ENCODE data around the gene FSTL5.
A peak's percentile ranks its signal among the peaks of the same experiment; 100 is the strongest.

FSTL5 gene

DNA sequence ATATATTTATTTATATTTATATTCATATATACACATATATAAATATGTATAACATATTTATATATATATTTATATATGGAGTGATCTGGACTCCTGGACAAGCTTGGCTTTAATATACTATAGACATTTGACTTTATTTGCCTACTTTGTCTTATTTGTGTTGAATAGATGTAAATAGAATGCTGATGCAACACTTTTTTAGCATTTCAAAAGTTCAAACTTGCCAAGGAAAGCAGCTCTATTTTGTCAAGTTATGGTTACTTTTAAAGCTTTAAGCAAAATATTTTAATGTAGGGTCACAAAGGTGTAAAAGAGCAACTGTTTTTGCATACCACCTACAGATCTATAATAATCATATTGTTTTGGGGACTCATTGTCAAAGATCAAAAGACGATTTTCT lies 61.1 kb downstream of the FSTL5 start:
- no peak for DNase-seq (ENCODE audit: low spot score)

GRCh38 chr4:162101337-162101736 lies 62.5 kb downstream of the FSTL5 start:
- DNase-seq (ENCODE audit: low spot score), result no peak

- DNase-seq (ENCODE audit: low spot score), result no peak
Measured at GRCh38 chr4:162075726-162076125, 88.1 kb downstream of the FSTL5 start.

GRCh38 chr4:162061214-162061613 lies 102.6 kb downstream of the FSTL5 start:
- DNase-seq (ENCODE audit: low spot score), result no peak

DNA sequence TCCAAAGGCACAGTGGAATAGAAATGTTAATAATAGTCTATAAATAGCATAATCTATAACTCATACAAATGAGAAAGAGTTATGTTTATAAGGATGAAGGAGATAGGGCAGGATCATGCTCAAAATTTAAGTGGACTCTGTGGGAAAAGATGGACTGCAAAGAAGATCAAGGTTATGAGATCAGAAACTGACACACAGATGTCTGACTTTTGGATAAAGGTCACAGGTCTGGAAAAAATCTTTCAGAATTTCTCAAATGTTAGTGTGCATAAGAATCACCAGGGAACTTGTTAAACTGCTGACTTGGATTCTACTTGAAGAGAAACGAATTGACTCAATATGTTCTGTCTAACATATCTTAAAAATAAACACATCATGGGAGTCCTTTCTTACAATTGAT lies 104.1 kb downstream of the FSTL5 start:
- no peak for DNase-seq (ENCODE audit: low spot score)

GRCh38 chr4:162056990-162057389 lies 106.8 kb downstream of the FSTL5 start:
- no peak for DNase-seq (ENCODE audit: low spot score)

DNA sequence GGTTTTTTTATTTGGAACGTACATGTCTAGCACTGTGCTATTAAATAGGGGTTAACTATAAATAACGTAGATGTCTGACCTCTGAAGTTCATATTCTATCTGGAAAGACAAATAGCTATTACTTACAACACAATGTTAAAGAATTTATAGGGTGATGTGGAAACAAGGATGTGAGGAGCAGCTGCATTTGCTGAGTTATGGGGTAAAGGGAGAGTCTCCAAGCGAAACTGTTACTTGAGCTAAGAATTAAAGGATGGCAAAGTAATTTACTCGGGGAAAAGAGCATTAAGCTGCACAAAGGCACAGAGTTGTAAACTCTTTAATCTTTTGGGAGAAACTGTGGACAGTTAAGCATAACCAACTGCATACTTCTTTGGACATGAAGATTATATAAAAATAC lies 117.7 kb downstream of the FSTL5 start:
- no peak for DNase-seq (ENCODE audit: low spot score)

DNA sequence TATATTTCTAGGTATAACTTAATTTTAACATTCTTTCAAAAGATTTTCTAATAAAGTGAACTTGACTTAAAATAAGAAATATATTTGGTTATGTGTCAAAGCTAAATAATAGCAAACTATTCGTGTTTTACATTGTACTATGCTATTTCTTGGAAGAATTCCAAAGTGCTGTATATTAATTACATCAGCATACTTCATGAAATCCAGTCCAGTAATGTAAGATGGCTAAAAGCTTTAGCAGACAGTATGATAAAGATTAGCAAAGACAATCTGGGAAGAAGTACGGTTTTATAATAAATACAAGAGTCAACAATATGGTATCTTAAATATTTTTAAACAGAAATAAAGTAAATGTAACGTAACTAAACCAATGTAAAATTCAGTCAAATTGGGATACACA lies 125.7 kb downstream of the FSTL5 start:
- no peak for DNase-seq (ENCODE audit: low spot score)

DNA sequence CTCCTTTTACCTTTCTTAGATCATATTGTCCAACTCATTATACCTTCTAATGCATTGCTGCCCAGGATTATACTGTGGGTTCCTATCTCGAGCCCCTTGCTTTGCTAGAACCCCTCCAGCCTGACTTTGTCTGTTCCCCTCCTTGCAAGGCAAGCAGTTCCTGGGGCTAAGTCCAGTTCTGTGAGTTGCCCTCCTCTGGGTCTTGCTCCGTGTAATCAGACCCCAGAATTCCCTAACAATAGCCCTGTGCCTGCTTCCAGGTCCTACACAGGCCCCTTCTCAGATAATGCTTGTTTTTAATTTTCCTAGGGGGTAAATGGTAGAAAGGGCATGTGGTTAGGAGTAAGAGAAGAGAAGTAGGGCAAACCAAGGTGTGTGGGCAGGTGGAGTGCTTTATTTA lies 145.9 kb downstream of the FSTL5 start:
- DNase-seq (ENCODE audit: low spot score), result no peak

DNA sequence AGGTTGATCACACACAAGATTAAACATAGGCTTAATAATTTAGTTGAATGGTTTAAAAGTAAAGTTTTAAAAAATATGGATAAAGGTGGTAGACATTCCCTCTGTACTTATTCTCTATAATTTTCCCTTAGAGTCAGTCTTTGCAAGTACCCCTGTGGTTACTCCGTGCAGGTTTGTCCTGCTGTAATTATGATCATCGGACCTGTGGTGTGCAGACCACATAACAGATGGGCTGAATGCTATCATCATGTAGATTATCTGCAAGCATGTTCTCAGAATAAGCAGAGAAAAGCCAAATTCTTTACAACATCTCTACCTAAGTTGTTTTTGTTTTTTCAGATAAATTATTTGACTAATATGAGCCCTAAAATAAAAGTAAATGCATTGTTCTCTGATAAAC lies 146.8 kb downstream of the FSTL5 start:
- DNase-seq (ENCODE audit: low spot score), result no peak

DNA sequence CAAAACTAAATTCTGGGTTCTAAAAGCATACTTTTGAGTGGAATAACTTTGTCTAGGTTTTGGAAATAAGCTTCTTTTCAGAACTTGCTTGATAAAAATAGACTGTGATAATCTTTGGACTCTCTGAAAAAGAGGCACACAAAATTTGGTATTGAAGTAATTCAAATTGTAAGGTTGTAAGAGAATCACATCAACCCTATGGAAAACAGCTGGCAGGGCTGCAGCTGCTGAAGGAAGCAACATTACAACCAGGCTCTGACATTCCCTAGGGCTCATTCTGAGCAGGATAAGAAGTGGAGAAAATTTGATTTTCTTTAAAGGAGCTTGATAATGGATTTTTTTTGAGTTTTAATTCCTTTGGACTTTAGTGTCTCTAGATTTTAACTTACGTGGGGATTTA lies 147.6 kb downstream of the FSTL5 start:
- DNase-seq (ENCODE audit: low spot score), result no peak

- DNase-seq (ENCODE audit: low spot score), result no peak
Measured at GRCh38 chr4:162015090-162015489, 148.7 kb downstream of the FSTL5 start.

- no peak for DNase-seq (ENCODE audit: low spot score)
Measured at GRCh38 chr4:162011089-162011488, 152.7 kb downstream of the FSTL5 start.

DNA sequence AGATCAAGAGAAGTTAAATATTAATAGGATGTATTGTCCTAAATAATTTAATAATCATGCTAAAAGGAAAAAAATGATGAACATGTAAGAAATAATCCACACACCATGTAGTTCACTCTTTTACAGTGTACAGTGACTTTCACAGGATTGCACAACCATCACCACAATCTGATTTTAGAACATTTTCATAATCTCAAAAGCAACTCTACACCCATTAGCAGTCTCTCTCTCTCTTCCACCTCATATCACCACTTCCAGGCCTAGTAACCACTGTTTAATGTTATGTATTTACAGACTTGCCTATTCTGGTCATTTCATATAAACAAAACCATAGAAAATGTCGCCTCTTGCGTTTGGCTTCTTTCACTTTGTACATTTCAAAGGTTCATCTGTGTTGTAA lies 153.4 kb downstream of the FSTL5 start:
- DNase-seq (ENCODE audit: low spot score), result no peak

- DNase-seq (ENCODE audit: low spot score), result no peak
Measured at GRCh38 chr4:161992317-161992716, 171.5 kb downstream of the FSTL5 start.

GRCh38 chr4:161991811-161992210 lies 172.0 kb downstream of the FSTL5 start:
- DNase-seq (ENCODE audit: low spot score), result no peak

DNA sequence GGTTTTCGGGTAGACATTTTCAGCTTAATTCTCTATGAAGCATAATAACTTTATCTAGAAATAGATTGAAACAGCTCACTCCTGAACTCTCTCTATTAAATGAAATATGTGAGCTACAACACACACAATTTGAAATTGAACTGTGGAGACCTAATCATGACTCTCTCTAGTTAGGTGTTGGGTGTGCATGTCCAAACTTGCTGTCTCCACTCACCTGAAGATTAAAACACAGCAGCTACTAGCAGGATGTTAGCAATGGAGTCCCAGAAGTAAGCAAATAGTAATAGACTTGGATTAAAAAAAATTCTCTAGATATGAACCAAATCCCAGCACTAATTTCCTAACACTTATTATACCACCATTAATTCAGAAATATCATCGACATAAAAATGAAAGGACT lies 173.1 kb downstream of the FSTL5 start:
- DNase-seq (ENCODE audit: low spot score), result no peak

DNA sequence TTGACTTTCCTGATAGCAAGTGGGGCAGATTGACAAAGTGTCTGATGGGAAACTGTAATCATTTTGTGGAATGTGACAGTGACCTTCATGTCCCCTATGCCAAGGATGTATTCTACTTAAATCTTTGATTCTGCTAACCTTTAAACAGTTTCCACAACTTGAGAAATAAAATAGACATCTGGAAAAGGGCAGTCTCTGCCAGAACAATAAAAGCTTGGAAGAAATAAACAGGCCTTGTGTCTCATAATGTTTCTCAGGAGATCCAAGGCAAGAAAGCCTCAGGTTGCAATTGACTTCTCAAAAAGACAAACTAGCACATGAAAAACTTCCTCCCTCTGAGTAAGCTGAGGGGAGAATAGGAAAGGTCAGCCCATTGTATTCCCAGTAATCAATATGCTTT lies 174.9 kb downstream of the FSTL5 start:
- no peak for DNase-seq (ENCODE audit: low spot score)

GRCh38 chr4:161987611-161988010 lies 176.2 kb downstream of the FSTL5 start:
- DNase-seq (ENCODE audit: low spot score), result no peak

DNA sequence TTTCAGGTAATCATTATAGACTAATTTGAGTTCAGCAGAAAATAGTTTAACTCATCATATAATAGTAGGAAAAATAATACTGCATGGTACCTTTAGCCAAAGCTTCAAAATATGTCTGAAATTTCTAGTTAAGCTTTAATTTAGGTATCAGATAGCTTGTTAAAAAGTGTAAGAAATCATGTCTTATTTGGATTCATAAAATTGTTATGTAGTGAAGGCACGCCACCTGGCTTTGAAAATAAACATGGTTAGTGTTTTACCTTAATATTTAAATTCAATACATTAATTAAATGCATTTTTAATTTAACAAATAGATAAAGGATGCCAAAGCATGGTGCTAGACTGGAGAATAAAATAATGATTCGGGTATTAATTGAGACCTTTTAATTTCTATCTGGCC lies 211.4 kb downstream of the FSTL5 start:
- DNase-seq (ENCODE audit: low spot score), result no peak

GRCh38 chr4:161949946-161950725 lies 213.7 kb downstream of the FSTL5 start:
- peak; percentile 1 for DNase-seq (ENCODE audit: low spot score)

DNA sequence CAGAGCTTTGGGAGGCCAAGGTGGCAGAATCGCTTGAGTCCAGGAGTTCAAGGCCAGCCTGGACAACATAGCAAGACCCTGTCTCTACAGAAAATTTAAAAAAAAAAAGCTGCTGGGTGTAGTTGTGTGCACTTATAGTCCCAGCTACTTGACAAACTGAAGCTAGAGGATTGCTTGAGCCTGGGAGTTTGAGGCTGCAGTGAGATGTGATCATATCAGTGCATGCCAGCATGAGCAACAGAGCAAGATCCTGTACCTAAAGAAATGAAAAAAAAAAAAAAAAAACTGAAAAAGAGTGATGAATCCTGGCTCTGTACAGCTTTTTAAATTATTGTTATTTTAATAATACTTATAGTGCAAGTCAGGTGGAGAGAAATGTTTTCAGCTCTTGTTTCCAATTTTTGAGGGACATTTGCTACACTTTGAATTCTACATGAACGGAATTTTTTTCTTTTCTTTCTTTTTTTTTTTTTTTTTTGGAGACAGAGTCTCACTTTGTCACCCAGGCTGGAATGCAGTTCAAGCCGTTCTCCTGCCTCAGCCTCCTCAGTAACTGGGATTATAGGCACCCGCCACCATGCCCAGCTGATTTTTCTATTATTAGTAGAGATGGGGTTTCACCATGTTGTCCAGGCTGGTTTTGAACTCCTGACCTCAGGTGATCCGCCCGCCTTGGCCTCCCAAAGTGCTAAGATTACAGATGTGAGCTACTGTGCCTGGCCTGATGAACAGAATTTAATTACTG lies 215.6 kb downstream of the FSTL5 start:
- DNase-seq (ENCODE audit: low spot score), result no peak

DNA sequence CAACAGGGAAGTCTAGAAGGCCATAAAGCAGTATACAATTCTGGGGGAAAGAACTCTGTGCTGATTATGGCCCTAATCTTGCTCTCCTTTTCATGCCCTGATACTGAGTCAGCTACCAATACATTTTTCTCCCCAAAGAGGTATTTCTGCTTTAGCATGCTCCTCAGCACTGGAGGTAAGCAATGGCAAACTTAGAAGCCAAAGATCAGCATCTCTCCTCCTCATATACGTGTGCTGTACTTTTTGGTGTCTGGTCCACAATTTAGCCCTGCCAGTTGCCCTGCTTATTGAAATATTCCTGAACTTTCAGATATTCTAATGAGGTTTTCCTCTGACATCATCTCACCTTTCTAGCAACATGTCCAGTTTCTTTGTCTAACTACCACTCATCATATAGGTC lies 226.2 kb downstream of the FSTL5 start:
- no peak for DNase-seq (ENCODE audit: low spot score)
